HEK293T (cell line): Measurements from ENCODE around the gene PRKCZ.

Source experiments
- CTCF ChIA-PET: fragments of 350-600 bp; formaldehyde crosslinking; extraction: SDS; loops from one replicate; lab custom pipeline; 2021; ENCODE audit warnings: antibody characterized with exemption, inconsistent platforms; lab: Yijun Ruan, JAX
- POLR2A ChIA-PET: fragments of 350-600 bp; formaldehyde crosslinking; extraction: SDS; loops from one replicate; lab custom pipeline; 2020; ENCODE audit warnings: antibody characterized with exemption, inconsistent platforms; lab: Yijun Ruan, JAX
- DNase-seq: peaks from one replicate; pipeline ENCODE4 v3.0.0; 2012; ENCODE audit warnings: mixed read lengths; ENCODE audit errors: extremely low spot score
- ARNT ChIP-seq: fragments of 450-650 bp; IDR thresholded peaks from 2 replicates; pipeline ENCODE4 v1.6.1; 2017; ENCODE audit warnings: mild to moderate bottlenecking
- BHLHE40 ChIP-seq: fragments of 450-650 bp; IDR thresholded peaks from 2 replicates; pipeline ENCODE4 v1.6.1; 2016; ENCODE audit warnings: mild to moderate bottlenecking, moderate library complexity, borderline replicate concordance
- CTBP1 ChIP-seq: fragments of 450-650 bp; IDR thresholded peaks from 2 replicates; pipeline ENCODE4 v1.6.1; 2016; ENCODE audit warnings: borderline replicate concordance
- ELF4 ChIP-seq: fragments of 450-650 bp; IDR thresholded peaks from 2 replicates; pipeline ENCODE4 v1.6.1; 2017; ENCODE audit warnings: antibody characterized with exemption
- FOXA1 ChIP-seq: fragments of 450-650 bp; IDR thresholded peaks from 2 replicates; pipeline ENCODE4 v1.6.1; 2016; ENCODE audit warnings: mild to moderate bottlenecking
- FOXK2 ChIP-seq: fragments of 450-650 bp; IDR thresholded peaks from 2 replicates; pipeline ENCODE4 v1.6.1; 2016; ENCODE audit warnings: mild to moderate bottlenecking
- FOXM1 ChIP-seq: fragments of 450-650 bp; IDR thresholded peaks from 2 replicates; pipeline ENCODE4 v1.6.1; 2017; ENCODE audit warnings: mild to moderate bottlenecking, borderline replicate concordance
- HDGF ChIP-seq: fragments of 450-650 bp; IDR thresholded peaks from 2 replicates; pipeline ENCODE4 v1.6.1; 2017; ENCODE audit warnings: antibody characterized with exemption, borderline replicate concordance
- L3MBTL2 ChIP-seq: fragments of 450-650 bp; conservative IDR thresholded peaks from 2 replicates; pipeline ENCODE4 v1.6.1; 2016; ENCODE audit warnings: mild to moderate bottlenecking
- LEF1 ChIP-seq: fragments of 450-650 bp; IDR thresholded peaks from 2 replicates; pipeline ENCODE4 v1.6.1; 2017; ENCODE audit warnings: mild to moderate bottlenecking, borderline replicate concordance
- NFRKB ChIP-seq: fragments of 450-650 bp; IDR thresholded peaks from 2 replicates; pipeline ENCODE4 v1.6.1; 2016; ENCODE audit warnings: mild to moderate bottlenecking, moderate library complexity
- SP1 ChIP-seq: fragments of 450-650 bp; IDR thresholded peaks from 2 replicates; pipeline ENCODE4 v1.6.1; 2017
- SUZ12 ChIP-seq: fragments of 450-650 bp; IDR thresholded peaks from 2 replicates; pipeline ENCODE4 v1.6.1; 2016; ENCODE audit warnings: mild to moderate bottlenecking
- TARDBP ChIP-seq: fragments of 450-650 bp; IDR thresholded peaks from 2 replicates; pipeline ENCODE4 v1.6.1; 2016
- ZNF384 ChIP-seq: fragments of 450-650 bp; IDR thresholded peaks from 2 replicates; pipeline ENCODE4 v1.6.1; 2016
- TF ChIP-seq, protein P1 (sequence below): fragments of 450-650 bp; IDR thresholded peaks from 2 replicates; pipeline ENCODE4 v1.6.1; 2016

PRKCZ gene

DNA sequence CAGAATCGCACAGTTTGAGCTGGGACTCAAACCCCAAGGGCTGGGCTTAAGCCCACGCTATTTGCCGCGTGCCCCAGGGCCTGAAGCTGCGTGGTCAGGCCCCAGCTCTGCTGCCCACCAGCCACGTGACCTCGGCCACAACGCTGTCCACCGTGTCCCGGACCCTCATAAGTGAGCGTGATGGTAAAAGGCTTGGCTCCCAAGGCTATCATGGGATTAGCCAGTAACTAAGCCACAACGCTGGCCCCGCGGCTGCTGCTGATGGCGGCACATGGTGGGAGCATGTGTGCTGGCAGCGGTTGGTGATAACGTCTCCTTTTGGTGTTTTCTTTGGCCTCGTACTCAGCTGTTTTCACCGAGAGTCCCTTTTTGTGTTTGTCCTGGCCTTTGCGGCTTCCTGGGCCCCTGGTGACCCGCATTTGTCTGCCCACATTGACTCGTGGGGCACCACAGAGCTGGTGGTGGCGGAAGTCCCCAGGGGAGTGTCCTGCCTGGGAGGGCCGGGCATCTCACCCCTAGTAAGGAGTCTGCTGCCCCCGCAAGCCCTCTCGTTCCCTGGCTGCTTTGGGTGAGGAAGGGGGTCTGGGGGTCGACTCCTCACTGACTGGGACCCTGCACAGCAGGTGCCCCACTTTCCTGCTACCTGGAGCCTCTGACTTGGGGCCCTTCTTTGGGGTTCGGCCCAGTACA, 29.3 kb downstream of the PRKCZ start:
- no peak for DNase-seq
- ChIA-PET POLR2A (no interaction called here), CTCF (no interaction called here)
- TF ChIP-seq, protein P1, sequence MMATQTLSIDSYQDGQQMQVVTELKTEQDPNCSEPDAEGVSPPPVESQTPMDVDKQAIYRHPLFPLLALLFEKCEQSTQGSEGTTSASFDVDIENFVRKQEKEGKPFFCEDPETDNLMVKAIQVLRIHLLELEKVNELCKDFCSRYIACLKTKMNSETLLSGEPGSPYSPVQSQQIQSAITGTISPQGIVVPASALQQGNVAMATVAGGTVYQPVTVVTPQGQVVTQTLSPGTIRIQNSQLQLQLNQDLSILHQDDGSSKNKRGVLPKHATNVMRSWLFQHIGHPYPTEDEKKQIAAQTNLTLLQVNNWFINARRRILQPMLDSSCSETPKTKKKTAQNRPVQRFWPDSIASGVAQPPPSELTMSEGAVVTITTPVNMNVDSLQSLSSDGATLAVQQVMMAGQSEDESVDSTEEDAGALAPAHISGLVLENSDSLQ: no peak
- TF ChIP-seq SUZ12 (no peak), LEF1 (no peak), CTBP1 (no peak), FOXM1 (no peak)

DNA sequence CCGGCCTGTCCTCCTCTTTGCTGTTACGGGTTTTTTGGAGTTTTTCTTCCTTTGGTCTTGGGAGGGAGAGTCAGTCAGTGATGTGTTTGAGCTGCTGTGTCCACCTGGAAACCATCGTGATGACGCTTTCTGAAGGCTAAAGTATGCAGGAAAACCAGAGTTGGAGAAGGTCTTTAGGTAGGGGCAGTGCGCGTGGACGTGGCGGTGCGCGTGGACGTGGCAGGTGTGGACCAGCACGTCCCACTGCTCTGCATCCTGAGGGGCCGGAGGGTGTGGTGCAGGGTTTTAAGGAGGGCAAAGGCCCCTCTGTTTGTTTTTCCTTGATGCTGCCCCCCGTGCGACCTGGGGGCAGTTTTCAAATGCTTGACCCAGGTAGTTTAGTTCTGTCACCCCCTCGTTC, 29.9 kb downstream of the PRKCZ start:
- ChIA-PET CTCF (no interaction called here), POLR2A (no interaction called here)
- DNase-seq: no peak
- TF ChIP-seq TARDBP (no peak), ARNT (no peak), ELF4 (no peak), ZNF384 (no peak)
- TF ChIP-seq, protein P1: no peak

DNA sequence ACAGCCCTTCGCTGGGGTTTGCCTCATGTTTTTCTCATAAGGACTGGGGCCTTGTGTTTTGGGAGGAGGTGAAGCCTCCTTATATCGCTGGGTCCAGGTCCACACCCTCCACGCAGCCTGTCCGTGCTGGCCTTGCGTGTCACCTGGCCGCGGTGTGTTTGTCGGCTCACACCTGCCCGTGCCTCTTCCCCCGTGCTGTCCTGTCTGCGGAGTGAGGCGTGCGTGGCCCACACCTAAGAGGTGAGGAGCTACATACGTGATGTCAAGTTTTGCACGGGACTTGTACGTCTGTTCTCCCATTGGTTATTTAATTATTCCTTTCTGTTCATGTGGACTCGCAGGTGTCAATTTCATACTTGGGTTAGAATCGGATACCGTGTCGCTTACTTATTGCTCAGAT, 30.7 kb downstream of the PRKCZ start:
- ChIA-PET CTCF (no interaction called here), POLR2A (interaction anchor here (1.1 kb wide), 1 partner anchor 9 kb away, joined by 3 read pairs; no protein-coding TSS in a partner anchor)
- no peak for TF ChIP-seq L3MBTL2
- no peak for DNase-seq

DNA sequence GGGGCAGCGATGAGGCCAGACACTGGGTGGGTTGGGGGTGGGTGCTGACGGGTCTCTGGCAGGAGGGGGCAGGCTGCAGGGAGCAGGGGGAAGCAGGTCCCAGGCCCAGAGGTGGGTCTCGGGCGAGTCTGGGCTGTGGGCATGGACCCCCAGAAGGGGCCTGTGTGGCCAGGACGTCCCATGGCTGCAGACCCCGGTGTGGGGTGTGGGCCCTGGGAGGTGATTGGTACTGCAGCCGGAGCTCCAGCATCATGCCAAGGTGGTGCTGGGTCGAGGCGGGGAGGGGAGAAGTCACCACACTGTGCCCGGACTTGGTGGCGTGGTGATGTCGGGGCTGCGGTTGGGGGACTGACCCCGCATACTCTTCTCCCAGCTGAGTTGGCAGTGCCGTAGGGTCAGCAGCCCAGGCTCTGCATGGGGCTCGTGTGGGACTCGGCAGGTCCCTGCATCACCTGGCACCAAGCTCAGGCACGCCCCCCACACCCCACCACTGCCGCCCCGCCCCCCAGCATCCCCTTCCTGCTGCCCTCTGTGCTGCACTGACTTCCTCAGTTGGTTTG, 31.2 kb downstream of the PRKCZ start:
- CTCF ChIA-PET: no interaction called here
- POLR2A ChIA-PET: interaction anchor here (1.1 kb wide), 1 partner anchor 9 kb away, joined by 3 read pairs; no protein-coding TSS in a partner anchor
- DNase-seq: no peak
- no peak for TF ChIP-seq BHLHE40
- TF ChIP-seq FOXA1: no peak
- TF ChIP-seq FOXK2: no peak
- TF ChIP-seq FOXM1: no peak
- TF ChIP-seq ELF4: no peak
- TF ChIP-seq SUZ12: no peak
- TF ChIP-seq SP1: no peak
- TF ChIP-seq HDGF: no peak
- TF ChIP-seq NFRKB: no peak
- TF ChIP-seq ZNF384: no peak
- TF ChIP-seq, protein P1: no peak
- TF ChIP-seq ARNT: no peak
- no peak for TF ChIP-seq L3MBTL2
- no peak for TF ChIP-seq CTBP1
- no peak for TF ChIP-seq TARDBP
- no peak for TF ChIP-seq LEF1

DNA sequence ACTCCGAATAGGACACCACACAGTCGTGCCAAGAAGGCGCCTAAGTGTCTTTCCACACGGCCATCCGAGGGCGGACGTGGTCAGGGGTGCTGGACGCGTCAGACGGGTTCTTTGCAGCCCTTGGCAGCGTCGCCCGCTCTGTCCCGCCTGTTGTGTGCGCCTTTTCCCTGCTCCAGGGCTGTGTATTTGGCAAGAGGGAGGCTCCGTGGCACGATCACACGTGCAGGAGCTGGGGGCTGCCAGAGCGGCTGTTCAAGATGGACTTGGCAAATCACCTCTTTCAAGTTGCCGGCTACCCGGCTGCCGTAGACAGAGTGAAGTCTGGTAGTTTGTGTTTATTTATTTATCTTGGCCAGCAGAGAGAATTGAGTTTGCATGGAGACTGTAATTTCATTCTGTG, 31.9 kb downstream of the PRKCZ start:
- TF ChIP-seq L3MBTL2 (no peak), ZNF384 (no peak), HDGF (no peak), FOXK2 (no peak), SUZ12 (no peak), TARDBP (no peak), LEF1 (no peak), BHLHE40 (no peak), NFRKB (no peak)
- DNase-seq: no peak
- ChIA-PET POLR2A (no interaction called here), CTCF (no interaction called here)

DNA sequence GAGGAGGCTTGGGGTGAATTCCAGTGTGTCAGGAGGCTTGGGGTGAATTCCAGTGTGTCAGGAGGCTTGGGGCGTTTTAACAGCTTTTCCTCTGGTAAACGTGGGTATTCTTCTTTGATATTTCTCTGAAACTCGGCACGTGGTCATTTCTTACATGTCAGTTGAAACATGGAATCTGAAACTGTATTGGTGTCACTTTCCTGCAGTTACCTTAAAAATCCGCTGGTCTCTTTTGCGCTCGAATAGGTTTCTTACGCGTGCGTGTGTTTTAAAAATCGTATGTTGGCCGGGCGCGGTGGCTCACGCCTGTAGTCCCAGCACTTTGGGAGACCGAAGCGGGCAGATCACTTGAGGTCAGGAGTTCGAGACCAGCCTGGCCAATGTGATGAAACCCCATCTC, 33.5 kb downstream of the PRKCZ start:
- CTCF ChIA-PET: no interaction called here
- DNase-seq: no peak
- POLR2A ChIA-PET: no interaction called here
- TF ChIP-seq L3MBTL2: no peak

DNA sequence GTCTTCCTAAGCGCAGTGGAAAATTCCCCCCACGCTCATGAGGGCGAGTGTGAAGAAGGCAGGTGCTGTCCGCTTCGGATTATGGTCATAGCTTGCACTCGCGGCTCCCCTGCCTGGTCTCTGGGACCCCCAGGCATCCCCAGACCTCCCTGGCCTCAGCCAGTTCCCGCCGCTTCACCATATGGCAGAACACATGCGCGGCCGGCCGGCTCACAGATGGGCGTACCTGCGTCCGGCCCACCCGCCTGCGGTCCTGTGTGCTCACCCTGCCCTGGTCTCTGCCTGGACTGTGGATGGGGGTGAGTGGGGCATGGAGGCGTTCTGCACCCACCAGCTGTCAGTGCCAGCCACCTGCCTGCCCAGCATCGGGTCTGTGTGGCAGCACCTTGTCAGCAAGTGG, 34.1 kb downstream of the PRKCZ start:
- CTCF ChIA-PET: no interaction called here
- POLR2A ChIA-PET: no interaction called here
- TF ChIP-seq TARDBP (no peak), HDGF (no peak), FOXA1 (no peak), FOXK2 (no peak), SUZ12 (no peak), SP1 (no peak), CTBP1 (no peak), FOXM1 (no peak), ARNT (no peak), ZNF384 (no peak), NFRKB (no peak), LEF1 (no peak)
- DNase-seq: no peak
